GM21786 (cell line): Measurements from ENCODE around the gene CSPG5.

ENCODE experiments used
- ATAC-seq: cut with Tn5 transposase; IDR thresholded peaks from one replicate; pipeline ENCODE4 v1.9.1; 2021; ENCODE audit not compliant: unreplicated experiment

The CSPG5 gene

GRCh38 chr3:47588053-47588452 is 9.4 kb upstream of the CSPG5 start:
- no peak for ATAC-seq

DNA sequence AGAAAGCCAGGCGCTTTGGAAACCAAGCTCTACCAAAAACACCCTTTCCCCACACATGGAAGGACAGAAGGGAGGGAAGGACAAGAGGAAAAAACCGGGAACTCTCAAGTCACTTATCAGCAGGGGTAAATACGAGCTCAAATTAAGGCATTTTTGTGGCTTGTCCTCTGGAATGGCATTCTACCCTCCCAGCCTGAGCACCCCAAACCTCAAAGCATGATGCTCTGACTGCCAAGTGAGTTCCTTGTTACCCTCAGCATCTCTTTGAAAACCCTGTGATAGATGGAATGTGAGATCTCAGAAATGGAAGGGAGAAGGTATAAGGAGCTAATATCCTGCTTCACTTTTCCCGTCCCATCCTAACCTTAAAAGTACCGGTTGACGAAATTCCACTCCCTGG is 8.1 kb upstream of the CSPG5 start:
- ATAC-seq: no peak

- no peak for ATAC-seq
Observed at GRCh38 chr3:47583320-47584075, 4.8 kb upstream of the CSPG5 start.

- ATAC-seq: no peak
Observed at GRCh38 chr3:47581835-47582234, 3.2 kb upstream of the CSPG5 start.

- no peak for ATAC-seq
Observed at GRCh38 chr3:47581422-47581821, 2.8 kb upstream of the CSPG5 start.

DNA sequence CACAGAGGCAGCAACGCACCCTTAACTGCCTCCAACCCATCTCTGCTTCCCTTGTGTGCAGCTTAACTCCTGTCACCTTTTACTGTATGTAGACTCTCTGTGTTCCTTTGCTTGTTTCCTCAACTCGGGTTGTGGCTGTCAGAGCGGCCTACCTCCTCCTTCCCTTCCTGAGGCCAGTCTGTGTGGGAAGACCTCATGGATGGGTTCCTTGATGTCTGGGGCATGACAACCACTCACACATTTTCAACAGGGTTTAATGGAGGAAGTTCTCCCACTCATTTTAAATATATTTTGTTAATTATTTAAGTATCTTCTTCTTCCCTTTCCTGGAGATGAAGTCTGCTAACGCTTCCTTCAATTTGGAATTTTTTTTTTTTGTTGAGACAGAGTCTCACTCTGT is 1.8 kb upstream of the CSPG5 start:
- no peak for ATAC-seq

DNA sequence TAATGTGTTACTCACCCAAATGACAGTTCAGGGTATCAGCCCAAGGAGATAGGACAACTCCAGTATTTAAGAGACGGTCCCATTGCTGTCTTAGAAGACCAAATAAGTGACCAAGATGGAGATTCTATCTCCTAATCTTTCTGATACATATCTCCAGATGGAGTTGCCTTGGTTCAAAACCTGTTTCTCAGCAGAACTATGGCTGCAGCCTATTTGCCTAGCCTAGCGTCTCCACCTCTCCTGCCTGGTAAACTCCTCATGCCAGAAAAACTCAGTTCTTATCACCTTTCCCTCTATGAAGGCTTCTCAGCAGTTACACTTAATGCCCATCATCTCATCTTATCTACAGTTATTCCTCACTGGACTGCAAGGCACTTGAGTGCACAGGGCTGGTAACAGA is 1.2 kb upstream of the CSPG5 start:
- no peak for ATAC-seq

GRCh38 chr3:47578119-47578632 is 489 bp downstream of the CSPG5 start:
- no peak for ATAC-seq

- ATAC-seq: no peak
Observed at GRCh38 chr3:47577583-47578118, 1.0 kb downstream of the CSPG5 start.

DNA sequence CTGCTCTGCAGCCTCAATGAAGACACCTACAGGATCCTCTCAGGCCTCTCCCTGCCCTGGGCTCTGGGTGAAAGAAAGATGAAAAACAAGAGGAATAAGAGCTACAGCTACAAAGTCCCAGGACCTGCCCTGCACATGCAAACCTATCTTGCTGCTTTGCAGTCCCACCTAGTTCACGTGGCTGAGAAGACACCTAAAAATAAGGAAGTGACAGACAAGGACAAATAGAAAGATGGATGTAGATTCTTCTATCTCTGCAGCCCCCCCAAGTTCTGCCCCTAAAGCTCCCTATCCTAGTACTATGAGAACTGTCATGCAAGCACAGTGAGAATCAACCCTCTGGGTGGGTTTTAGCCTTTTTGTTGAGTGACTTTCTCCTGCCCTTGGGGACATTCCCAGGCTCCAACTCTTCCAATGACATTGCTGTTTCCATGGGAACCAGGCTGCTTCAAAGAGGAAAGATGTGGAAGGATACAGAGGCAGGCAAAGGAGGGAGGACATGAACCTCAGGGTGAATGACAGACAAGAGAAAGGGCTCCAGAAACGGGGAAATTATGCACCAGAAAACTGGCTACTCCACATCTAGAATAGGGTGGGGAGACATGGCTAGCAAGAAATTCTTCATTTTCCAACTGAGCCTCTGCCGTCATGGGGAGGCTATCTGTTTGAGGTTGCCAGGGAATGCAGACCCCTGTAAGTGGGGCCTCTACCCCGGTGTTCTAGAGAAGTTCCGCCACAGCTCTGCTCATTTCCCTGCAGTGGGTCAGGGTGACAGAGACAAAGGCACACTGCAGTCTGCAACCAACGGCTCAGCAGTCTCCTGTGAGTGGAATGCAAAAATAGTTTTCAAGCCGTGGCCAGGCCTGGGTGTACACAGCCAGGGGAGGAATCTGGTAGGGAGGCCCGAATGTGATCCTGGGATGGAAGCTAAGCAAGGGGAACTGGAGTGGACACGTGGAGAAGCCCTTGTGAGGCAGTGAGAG is 5.2 kb downstream of the CSPG5 start:
- no peak for ATAC-seq

- no peak for ATAC-seq
Observed at GRCh38 chr3:47571391-47572175, 7.1 kb downstream of the CSPG5 start.

GRCh38 chr3:47568901-47569300 is 9.8 kb downstream of the CSPG5 start:
- ATAC-seq: no peak

GRCh38 chr3:47567149-47567548 is 11.5 kb downstream of the CSPG5 start:
- ATAC-seq: no peak

- ATAC-seq: no peak
Observed at GRCh38 chr3:47566667-47567066, 12.0 kb downstream of the CSPG5 start.

DNA sequence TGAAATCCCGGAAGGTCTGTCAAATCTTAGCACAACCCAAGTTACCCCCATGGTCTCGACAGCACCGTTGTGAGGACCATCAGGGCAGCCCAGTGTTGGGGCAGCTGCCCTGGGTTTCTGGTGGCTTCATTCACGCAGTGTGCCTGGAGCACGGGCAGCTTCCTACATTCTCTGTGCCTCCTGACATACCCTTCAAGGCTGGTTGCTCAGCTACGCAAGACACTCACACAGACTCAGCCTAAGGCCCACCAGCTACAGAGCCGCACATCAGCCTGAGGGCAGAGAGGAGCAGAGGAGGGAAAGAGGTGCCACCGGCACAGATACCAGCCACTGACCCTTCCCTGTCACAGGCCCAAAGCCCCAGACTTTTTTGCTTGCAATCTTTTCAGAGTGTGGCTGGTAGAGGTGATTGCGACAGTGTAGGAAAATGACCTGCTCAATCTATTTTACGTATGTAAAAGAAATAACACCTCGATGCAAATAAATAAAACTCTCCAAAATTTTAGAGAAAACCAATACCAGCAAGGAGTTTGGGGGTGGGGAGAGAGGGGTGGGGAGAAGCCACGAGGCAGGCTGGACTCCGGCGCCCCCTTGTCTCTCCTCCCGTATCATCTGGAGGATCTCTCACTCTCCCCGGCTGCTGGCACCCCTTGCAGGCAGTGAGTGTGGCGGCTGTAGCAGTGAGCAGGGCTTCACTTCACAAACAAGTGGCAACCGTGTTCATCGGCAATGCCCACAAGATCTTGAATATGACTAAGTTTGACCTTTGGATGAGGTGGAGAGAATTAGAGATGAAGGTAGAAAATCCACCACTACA is 12.7 kb downstream of the CSPG5 start:
- ATAC-seq: no peak

GRCh38 chr3:47556351-47556750 is 22.3 kb downstream of the CSPG5 start:
- no peak for ATAC-seq

GRCh38 chr3:47554335-47554734 is 24.3 kb downstream of the CSPG5 start:
- ATAC-seq: no peak

- no peak for ATAC-seq
Observed at GRCh38 chr3:47553407-47553806, 25.3 kb downstream of the CSPG5 start.

- ATAC-seq: no peak
Observed at GRCh38 chr3:47542471-47543173, 36.0 kb downstream of the CSPG5 start.
